Stimulated activated CD8-positive, alpha-beta memory T cell treated with anti-CD3 and anti-CD28 coated beads, Interleukin-15, amount 100 ng/mL, for 4 hours (primary cell): ENCODE results near the gene SLC25A48.

ENCODE experiments used
- DNase-seq, 2 donors: peaks; one replicate each; pipeline ENCODE4 v3.0.0-alpha.2; 2020; ENCODE audit warnings: low read depth in 2 of 2

Gene SLC25A48

GRCh38 chr5:135920199-135920598 is 85.7 kb downstream of the SLC25A48 start:
- DNase-seq, result no peak

GRCh38 chr5:135921388-135921787 is 86.9 kb downstream of the SLC25A48 start:
- no peak for DNase-seq

DNA sequence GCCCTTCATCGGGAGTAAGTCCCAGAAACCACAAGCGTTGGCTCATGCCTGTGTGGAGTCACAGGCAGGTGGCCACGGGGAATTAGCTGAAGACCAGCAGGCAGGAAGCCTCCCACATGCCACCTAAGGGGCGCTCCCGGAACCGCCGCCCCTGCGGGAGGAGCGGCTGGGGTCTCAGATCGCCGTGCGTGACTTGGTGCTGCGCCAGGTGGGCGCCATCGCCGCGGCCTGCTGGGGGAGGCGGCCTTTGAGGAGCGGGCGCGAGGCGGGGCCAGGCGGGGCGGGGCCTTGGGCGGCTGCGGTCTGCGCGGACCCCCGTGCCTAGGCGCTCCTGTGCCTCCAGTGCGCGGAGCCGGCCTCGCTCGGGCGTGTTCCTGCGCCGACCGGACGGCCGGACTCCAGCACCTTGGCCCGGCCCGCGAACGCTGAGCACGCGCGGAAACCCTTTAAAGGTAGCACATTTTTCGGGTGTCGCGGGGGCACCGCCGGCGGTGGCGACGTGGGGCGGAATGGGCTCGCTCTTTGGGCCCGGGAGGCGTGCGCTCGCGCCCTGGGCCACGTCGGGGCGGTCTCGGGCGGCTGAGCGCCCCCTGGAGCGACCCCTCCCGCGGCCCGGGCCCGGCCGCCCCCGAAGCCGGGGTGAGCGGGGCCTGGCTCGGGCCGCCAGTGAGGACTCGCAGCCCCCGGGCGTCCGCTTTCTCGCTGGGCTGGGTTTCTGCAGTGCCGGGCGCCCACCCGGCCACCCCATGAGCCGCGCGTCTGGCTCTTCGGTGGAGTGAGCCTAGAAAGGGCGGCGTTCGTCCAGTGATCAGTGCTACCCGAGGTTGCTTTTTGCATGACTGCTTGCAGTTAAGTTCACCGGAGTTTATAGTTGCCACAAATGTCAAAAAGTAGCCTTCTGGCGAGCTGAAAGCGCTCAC is 95.8 kb downstream of the SLC25A48 start:
- DNase-seq, result no peak

- no peak for DNase-seq
Measured at GRCh38 chr5:135930949-135931295, 96.5 kb downstream of the SLC25A48 start.

- no peak for DNase-seq
Measured at GRCh38 chr5:135934939-135935338, 100.5 kb downstream of the SLC25A48 start.

DNA sequence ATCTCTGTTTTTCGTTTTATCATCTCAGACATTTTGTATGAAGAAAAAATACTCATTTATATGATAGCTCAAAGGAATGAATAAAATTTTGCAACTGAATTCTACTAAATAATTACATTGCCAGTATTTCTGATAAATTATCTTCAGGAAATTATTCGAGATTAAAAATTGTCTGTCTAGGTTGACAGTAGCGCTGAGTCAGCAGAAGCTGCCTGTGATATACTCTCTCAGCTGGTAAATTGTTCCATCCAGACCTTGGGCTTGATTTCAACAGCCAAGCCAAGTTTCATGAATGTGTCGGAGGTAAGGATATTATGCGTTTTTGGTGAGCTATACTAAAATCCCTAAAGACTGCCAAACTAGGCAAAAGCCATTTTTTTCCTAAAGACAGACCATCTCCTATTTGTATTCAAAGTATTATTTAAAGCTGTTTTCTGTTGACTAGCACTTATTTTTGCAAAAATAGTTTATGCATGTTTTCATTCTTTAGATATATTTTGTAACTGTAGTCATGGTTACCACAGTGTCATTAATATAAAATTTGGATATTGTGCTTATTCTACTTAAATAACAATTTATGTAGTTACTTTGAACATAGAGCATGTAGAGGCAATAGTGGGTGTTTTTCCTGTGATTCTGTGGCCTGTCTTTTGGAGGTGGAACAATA is 102.9 kb downstream of the SLC25A48 start:
- DNase-seq, result no peak
